Adrenal gland (tissue), 12 donors: ENCODE results near the gene MINDY4. TPM values are rescaled to one million over a fixed set of nuclear protein-coding genes. Genes with fewer than 3 reads are reported as not detected.

Source experiments
- DNase-seq, 7 donors: peaks; one replicate each; pipeline ENCODE4 v3.0.0-alpha.2; 2019 to 2020
- H3K27ac ChIP-seq, 5 donors: fragments of 200-600 bp; sonication (generic) in 4 of 5; 1 replicate in 3 of 5; 2 replicates in 2 of 5; pipeline versions ENCODE4 v1.5.1 to v1.8.0; 2016 to 2020; ENCODE audit warnings: mild to moderate bottlenecking in 1 of 5
- H3K27me3 ChIP-seq: fragments of 200-600 bp; 2 replicates; pipeline ENCODE4 v1.8.0; 2021
- H3K36me3 ChIP-seq, 2 donors: fragments of 200-600 bp; replicated peaks in 1 of 2; 1 replicate in 1 of 2; 2 replicates in 1 of 2; pipeline versions ENCODE4 v1.5.1 to v1.8.0; 2018 to 2022
- H3K4me1 ChIP-seq, 2 donors: fragments of 200-600 bp; replicated peaks in 1 of 2; 1 replicate in 1 of 2; 2 replicates in 1 of 2; pipeline versions ENCODE4 v1.5.1 to v1.8.0; 2018 to 2021
- H3K4me3 ChIP-seq, 4 donors: fragments of 200-600 bp; sonication (generic) in 3 of 4; one replicate each; pipeline ENCODE4 v1.5.1; 2016 to 2018
- H3K9me3 ChIP-seq, 3 donors: fragments of 200-600 bp; sonication (generic) in 1 of 3; replicated peaks in 1 of 3; 1 replicate in 2 of 3; 2 replicates in 1 of 3; pipeline versions ENCODE4 v1.5.1 to v1.8.0; 2016 to 2021
- POLR2A ChIP-seq, 2 donors: fragments of 450-650 bp; IDR thresholded peaks; one replicate each; pipeline ENCODE4 v1.6.1; 2017; ENCODE audit warnings: antibody characterized with exemption in 2 of 2, mild to moderate bottlenecking in 2 of 2, moderate library complexity in 1 of 2
- WGBS, 4 donors: extraction: QIAGEN DNeasy Blood & Tissue Kit in 2 of 4; methylation state at CpG; one replicate each; pipeline versions ENCODE4 v1.1.5 to v1.1.7; 2013 to 2017; 5-methylcytosine and 5-hydroxymethylcytosine counted together
- intact Hi-C, 2 donors: fragments of 100-400 bp; cut with DNase I; formaldehyde crosslinking; loops; one replicate each; pipeline versions ENCODE4 v1.14.1 to v1.15.0; 2022 to 2023
- polyA plus RNA-seq, 3 donors: library from polyadenylated mRNA; stranded (reverse); fragments of 200-250 nt in 2 of 3; fragments of 350-450 nt in 1 of 3; fragmentation: Illumina TruSeq in 1 of 3; extraction: RNeasy Lipid Tissue Mini Kit (QIAGEN cat#74804) in 1 of 3; gene quantifications; one replicate each; pipeline ENCODE4 v1.2.3, GENCODE V29; 2013 to 2014
- total RNA-seq, 9 donors: library from RNA; depleted of rRNA in 4 of 9; stranded (reverse); fragments of >200 nt in 4 of 9; fragments of 120-200 nt in 1 of 9; fragmentation: NEBNext Ultra II Directional in 1 of 9; extraction: Animal tissue kit (Norgen Biotek cat#: 25700) in 1 of 9; gene quantifications; one replicate each; pipeline versions ENCODE4 v1.1.0 to v1.2.4, GENCODE V29; 2013 to 2023
- TF ChIP-seq, protein P1 (sequence below), 6 experiments: fragments of 450-650 bp in 4 of 6; fragments of 200-600 bp in 2 of 6; sonication (generic) in 1 of 6; IDR thresholded peaks; 1 replicate in 5 of 6; 2 replicates in 1 of 6; pipeline versions ENCODE4 v1.5.1 to v1.8.0; 2016 to 2021; ENCODE audit warnings: antibody characterized with exemption in 6 of 6, mild to moderate bottlenecking in 2 of 6, moderate library complexity in 1 of 6
- donor health status: healthy with polysubstance abuse.
- donor health status: Bipolar disorder and iron deficiency.
- donor health status: DM: yes; HTN: yes; CAD: no.
- donor health status: DM: no; HTN: no; CAD: no.
- donor health status: DM: no; HTN: no; CAD: no.
- donor health status: DM: yes; HTN: yes; CAD: no.

MINDY4 gene
- total and polyA plus RNA-seq, 12 donors = 4.8 to 19.9 (median 7.3) TPM

- Histone ChIP-seq H3K27me3 (no peaks in the 10 kb centered on the region), H3K36me3 (peaks cover 0 to 6% of the 10 kb centered on the region in 2 donors), H3K9me3 (no peaks in the 10 kb centered on the region), H3K4me3 (no peak overlapping the region), H3K27ac (no peak overlapping the region), H3K4me1 (peaks cover 0 to 6% of the 10 kb centered on the region in 2 donors)
- TF ChIP-seq, protein P1, sequence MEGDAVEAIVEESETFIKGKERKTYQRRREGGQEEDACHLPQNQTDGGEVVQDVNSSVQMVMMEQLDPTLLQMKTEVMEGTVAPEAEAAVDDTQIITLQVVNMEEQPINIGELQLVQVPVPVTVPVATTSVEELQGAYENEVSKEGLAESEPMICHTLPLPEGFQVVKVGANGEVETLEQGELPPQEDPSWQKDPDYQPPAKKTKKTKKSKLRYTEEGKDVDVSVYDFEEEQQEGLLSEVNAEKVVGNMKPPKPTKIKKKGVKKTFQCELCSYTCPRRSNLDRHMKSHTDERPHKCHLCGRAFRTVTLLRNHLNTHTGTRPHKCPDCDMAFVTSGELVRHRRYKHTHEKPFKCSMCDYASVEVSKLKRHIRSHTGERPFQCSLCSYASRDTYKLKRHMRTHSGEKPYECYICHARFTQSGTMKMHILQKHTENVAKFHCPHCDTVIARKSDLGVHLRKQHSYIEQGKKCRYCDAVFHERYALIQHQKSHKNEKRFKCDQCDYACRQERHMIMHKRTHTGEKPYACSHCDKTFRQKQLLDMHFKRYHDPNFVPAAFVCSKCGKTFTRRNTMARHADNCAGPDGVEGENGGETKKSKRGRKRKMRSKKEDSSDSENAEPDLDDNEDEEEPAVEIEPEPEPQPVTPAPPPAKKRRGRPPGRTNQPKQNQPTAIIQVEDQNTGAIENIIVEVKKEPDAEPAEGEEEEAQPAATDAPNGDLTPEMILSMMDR (IDR thresholded peaks at IDR 0.05) = no peak
- TF ChIP-seq POLR2A (IDR thresholded peaks at IDR 0.05) = no peak
- intact Hi-C loops = no loop called here
- no peak for DNase-seq
- WGBS, 4 donors = 75 to 88% (median 83%) methylated on average over 5 to 6 of the region's 6 CpGs
Measured at GRCh38 chr7:30824821-30825720, 53.9 kb downstream of the MINDY4 start.

GRCh38 chr7:30826181-30826580, 55.0 kb downstream of the MINDY4 start:
- intact Hi-C loops = no loop called here
- Histone ChIP-seq H3K27me3 (no peaks in the 10 kb centered on the region), H3K4me1 (peaks cover 0 to 6% of the 10 kb centered on the region in 2 donors), H3K27ac (no peak overlapping the region), H3K4me3 (no peak overlapping the region), H3K36me3 (peaks cover 0 to 6% of the 10 kb centered on the region in 2 donors), H3K9me3 (no peaks in the 10 kb centered on the region)
- WGBS, 4 donors = 92 to 94% (median 94%) methylated on average over 7 of the region's 7 CpGs
- TF ChIP-seq POLR2A (IDR thresholded peaks at IDR 0.05) = no peak
- TF ChIP-seq, protein P1 (IDR thresholded peaks at IDR 0.05) = no peak
- no peak for DNase-seq

GRCh38 chr7:30828591-30828990, 57.4 kb downstream of the MINDY4 start:
- WGBS, 4 donors = 91 to 96% (median 94%) methylated on average over 8 to 9 of the region's 9 CpGs
- DNase-seq = no peak
- Histone ChIP-seq H3K4me1 (no peaks in the 10 kb centered on the region), H3K27me3 (no peaks in the 10 kb centered on the region), H3K9me3 (no peaks in the 10 kb centered on the region), H3K36me3 (peaks cover 0 to 6% of the 10 kb centered on the region in 2 donors), H3K27ac (no peak overlapping the region), H3K4me3 (no peak overlapping the region)
- intact Hi-C loops = no loop called here
- TF ChIP-seq, protein P1 (IDR thresholded peaks at IDR 0.05) = no peak
- TF ChIP-seq POLR2A (IDR thresholded peaks at IDR 0.05) = no peak

- TF ChIP-seq POLR2A (IDR thresholded peaks at IDR 0.05) = no peak
- TF ChIP-seq, protein P1 (IDR thresholded peaks at IDR 0.05) = no peak
- 86 to 95% (median 92%) methylated on average over 2 of the region's 2 CpGs for WGBS, 4 donors
- Histone ChIP-seq H3K27ac (no peak overlapping the region), H3K9me3 (peaks cover 0 to 3% (median 0%) of the 10 kb centered on the region in 3 donors), H3K36me3 (peaks cover 0 to 6% of the 10 kb centered on the region in 2 donors), H3K4me3 (no peak overlapping the region), H3K27me3 (no peaks in the 10 kb centered on the region), H3K4me1 (no peaks in the 10 kb centered on the region)
- no peak for DNase-seq
- intact Hi-C loops = no loop called here
Measured at GRCh38 chr7:30829471-30829870, 58.3 kb downstream of the MINDY4 start.
